ENCODE results near the gene KLHL42. TPM values are rescaled to one million over a fixed set of nuclear protein-coding genes. Genes with fewer than 3 reads are reported as not detected.
A peak's percentile ranks its signal among the peaks of the same experiment; 100 is the strongest.

KLHL42 gene
- total and polyA plus RNA-seq, 9 of the 15 experiments (the other 6 are each of a cell fraction or from before 2014, with no cell fraction given), result 1.5 to 11.8 (median 9.6) TPM

DNA sequence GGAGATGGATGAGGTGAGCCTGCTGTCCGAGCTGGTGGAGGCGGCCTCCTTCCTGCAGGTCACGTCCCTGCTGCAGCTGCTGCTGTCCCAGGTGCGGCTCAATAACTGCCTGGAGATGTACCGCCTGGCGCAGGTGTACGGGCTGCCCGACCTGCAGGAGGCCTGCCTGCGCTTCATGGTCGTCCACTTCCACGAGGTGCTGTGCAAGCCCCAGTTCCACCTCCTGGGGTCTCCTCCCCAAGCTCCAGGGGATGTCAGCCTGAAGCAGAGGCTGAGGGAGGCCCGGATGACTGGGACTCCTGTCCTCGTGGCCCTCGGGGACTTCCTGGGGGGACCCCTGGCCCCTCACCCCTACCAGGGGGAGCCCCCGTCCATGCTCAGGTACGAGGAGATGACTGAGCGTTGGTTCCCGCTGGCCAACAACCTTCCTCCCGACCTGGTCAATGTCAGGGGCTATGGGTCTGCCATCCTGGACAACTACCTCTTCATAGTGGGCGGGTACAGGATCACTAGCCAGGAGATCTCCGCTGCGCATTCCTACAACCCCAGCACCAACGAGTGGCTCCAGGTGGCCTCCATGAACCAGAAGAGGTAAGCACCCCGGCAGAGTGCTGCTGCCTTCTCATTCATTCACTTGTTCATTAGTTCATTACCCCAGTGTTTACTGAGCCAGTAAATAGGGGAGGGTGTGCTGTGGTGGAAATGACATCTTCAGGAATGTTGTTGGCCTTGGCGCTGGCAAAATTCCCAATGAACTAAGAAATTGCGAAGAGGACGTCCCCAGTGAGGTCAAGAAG lies 777 bp downstream of the KLHL42 start (continued):
- TF ChIP-seq, protein P1, sequence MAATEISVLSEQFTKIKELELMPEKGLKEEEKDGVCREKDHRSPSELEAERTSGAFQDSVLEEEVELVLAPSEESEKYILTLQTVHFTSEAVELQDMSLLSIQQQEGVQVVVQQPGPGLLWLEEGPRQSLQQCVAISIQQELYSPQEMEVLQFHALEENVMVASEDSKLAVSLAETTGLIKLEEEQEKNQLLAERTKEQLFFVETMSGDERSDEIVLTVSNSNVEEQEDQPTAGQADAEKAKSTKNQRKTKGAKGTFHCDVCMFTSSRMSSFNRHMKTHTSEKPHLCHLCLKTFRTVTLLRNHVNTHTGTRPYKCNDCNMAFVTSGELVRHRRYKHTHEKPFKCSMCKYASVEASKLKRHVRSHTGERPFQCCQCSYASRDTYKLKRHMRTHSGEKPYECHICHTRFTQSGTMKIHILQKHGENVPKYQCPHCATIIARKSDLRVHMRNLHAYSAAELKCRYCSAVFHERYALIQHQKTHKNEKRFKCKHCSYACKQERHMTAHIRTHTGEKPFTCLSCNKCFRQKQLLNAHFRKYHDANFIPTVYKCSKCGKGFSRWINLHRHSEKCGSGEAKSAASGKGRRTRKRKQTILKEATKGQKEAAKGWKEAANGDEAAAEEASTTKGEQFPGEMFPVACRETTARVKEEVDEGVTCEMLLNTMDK (IDR thresholded peaks at IDR 0.05; ENCODE audit: borderline replicate concordance, insufficient read depth, low read depth, low read length, poor library complexity, severe bottlenecking), result no peak
- TF ChIP-seq, protein P2, sequence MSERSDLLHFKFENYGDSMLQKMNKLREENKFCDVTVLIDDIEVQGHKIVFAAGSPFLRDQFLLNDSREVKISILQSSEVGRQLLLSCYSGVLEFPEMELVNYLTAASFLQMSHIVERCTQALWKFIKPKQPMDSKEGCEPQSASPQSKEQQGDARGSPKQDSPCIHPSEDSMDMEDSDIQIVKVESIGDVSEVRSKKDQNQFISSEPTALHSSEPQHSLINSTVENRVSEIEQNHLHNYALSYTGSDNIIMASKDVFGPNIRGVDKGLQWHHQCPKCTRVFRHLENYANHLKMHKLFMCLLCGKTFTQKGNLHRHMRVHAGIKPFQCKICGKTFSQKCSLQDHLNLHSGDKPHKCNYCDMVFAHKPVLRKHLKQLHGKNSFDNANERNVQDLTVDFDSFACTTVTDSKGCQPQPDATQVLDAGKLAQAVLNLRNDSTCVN (CRISPR knock-in tag; IDR thresholded peaks at IDR 0.05), result no peak
- TF ChIP-seq HMG20B (CRISPR knock-in tag; IDR thresholded peaks at IDR 0.05) (no peak), DNMT1 (IDR thresholded peaks at IDR 0.05) (no peak), RAD21 (CRISPR knock-in tag; conservative IDR thresholded peaks at IDR 0.05 in 1 of 2, IDR thresholded peaks at IDR 0.05 in 1 of 2) (no peak), SETDB1 (IDR thresholded peaks at IDR 0.05; ENCODE audit: low read length) (no peak), CREB1 (IDR thresholded peaks at IDR 0.05) (no peak), CREB1 (CRISPR knock-in tag; IDR thresholded peaks at IDR 0.05) (peak; percentile 39; the same call in 1 of the 2 replicates), ZNF253 (CRISPR knock-in tag; conservative IDR thresholded peaks at IDR 0.05) (no peak), ZNF224 (CRISPR knock-in tag; IDR thresholded peaks at IDR 0.05) (no peak), ESRRB (CRISPR knock-in tag; IDR thresholded peaks at IDR 0.05; ENCODE audit: borderline replicate concordance) (no peak), NELFE (IDR thresholded peaks at IDR 0.05; ENCODE audit: insufficient read depth, insufficient read length) (no peak), ZZZ3 (IDR thresholded peaks at IDR 0.05) (no peak), ZNF444 (CRISPR knock-in tag; IDR thresholded peaks at IDR 0.05) (no peak)
- TF ChIP-seq, protein P3, sequence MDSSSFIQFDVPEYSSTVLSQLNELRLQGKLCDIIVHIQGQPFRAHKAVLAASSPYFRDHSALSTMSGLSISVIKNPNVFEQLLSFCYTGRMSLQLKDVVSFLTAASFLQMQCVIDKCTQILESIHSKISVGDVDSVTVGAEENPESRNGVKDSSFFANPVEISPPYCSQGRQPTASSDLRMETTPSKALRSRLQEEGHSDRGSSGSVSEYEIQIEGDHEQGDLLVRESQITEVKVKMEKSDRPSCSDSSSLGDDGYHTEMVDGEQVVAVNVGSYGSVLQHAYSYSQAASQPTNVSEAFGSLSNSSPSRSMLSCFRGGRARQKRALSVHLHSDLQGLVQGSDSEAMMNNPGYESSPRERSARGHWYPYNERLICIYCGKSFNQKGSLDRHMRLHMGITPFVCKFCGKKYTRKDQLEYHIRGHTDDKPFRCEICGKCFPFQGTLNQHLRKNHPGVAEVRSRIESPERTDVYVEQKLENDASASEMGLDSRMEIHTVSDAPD (CRISPR knock-in tag; IDR thresholded peaks at IDR 0.05), result no peak
- TF ChIP-seq, protein P4, sequence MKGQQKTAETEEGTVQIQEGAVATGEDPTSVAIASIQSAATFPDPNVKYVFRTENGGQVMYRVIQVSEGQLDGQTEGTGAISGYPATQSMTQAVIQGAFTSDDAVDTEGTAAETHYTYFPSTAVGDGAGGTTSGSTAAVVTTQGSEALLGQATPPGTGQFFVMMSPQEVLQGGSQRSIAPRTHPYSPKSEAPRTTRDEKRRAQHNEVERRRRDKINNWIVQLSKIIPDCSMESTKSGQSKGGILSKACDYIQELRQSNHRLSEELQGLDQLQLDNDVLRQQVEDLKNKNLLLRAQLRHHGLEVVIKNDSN (CRISPR knock-in tag; IDR thresholded peaks at IDR 0.05), result 0 out of 2 replicates have a peak, but pooled peaks have one; percentile 16
- TF ChIP-seq, protein P5, sequence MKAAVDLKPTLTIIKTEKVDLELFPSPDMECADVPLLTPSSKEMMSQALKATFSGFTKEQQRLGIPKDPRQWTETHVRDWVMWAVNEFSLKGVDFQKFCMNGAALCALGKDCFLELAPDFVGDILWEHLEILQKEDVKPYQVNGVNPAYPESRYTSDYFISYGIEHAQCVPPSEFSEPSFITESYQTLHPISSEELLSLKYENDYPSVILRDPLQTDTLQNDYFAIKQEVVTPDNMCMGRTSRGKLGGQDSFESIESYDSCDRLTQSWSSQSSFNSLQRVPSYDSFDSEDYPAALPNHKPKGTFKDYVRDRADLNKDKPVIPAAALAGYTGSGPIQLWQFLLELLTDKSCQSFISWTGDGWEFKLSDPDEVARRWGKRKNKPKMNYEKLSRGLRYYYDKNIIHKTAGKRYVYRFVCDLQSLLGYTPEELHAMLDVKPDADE (conservative IDR thresholded peaks at IDR 0.05; ENCODE audit: control insufficient read depth, low read depth, low read length), result no peak
- TF ChIP-seq, protein P6, sequence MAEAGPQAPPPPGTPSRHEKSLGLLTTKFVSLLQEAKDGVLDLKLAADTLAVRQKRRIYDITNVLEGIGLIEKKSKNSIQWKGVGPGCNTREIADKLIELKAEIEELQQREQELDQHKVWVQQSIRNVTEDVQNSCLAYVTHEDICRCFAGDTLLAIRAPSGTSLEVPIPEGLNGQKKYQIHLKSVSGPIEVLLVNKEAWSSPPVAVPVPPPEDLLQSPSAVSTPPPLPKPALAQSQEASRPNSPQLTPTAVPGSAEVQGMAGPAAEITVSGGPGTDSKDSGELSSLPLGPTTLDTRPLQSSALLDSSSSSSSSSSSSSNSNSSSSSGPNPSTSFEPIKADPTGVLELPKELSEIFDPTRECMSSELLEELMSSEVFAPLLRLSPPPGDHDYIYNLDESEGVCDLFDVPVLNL (CRISPR knock-in tag; IDR thresholded peaks at IDR 0.05; ENCODE audit: low read depth), result no peak

Measured in K562 (cell line).